HepG2 (cell line): Measurements from ENCODE around the gene LAMA5. TPM values are rescaled to one million over a fixed set of nuclear protein-coding genes. Genes with fewer than 3 reads are reported as not detected.

Experiments
- CBFB ChIP-seq: sonication (generic); formaldehyde crosslinking; IDR thresholded peaks from 2 replicates; pipeline ENCODE4 v1.4.0; 2020; ENCODE audit warnings: missing genetic modification reagents
- CBX5 ChIP-seq: sonication (generic); formaldehyde crosslinking; IDR thresholded peaks from 2 replicates; pipeline ENCODE4 v1.4.0; 2020; ENCODE audit warnings: missing genetic modification reagents, borderline replicate concordance
- EZH2 ChIP-seq: conservative IDR thresholded peaks from 2 replicates; pipeline ENCODE4 v1.6.1; 2012; ENCODE audit warnings: mild to moderate bottlenecking, low read depth, low read length, moderate library complexity
- FOXK1 ChIP-seq: sonication (generic); formaldehyde crosslinking; IDR thresholded peaks from 2 replicates; pipeline ENCODE4 v1.4.0; 2020; ENCODE audit warnings: low read depth, missing genetic modification reagents, borderline replicate concordance
- GZF1 ChIP-seq: sonication (generic); formaldehyde crosslinking; IDR thresholded peaks from 2 replicates; pipeline ENCODE4 v1.5.1; 2020; ENCODE audit warnings: mild to moderate bottlenecking, missing genetic modification reagents
- HDAC2 ChIP-seq: sonication (generic); formaldehyde crosslinking; IDR thresholded peaks from 2 replicates; pipeline ENCODE4 v1.4.0; 2020; ENCODE audit warnings: missing genetic modification reagents
- ISL2 ChIP-seq: sonication (generic); formaldehyde crosslinking; IDR thresholded peaks from 2 replicates; pipeline ENCODE4 v1.5.0; 2020; ENCODE audit warnings: missing genetic modification reagents
- KLF13 ChIP-seq: sonication (generic); formaldehyde crosslinking; IDR thresholded peaks from 2 replicates; pipeline ENCODE4 v1.4.0; 2020; ENCODE audit warnings: mild to moderate bottlenecking, missing genetic modification reagents
- MIER3 ChIP-seq: IDR thresholded peaks from 2 replicates; pipeline ENCODE4 v1.6.1; 2016; ENCODE audit warnings: missing compliant biosample characterization, borderline replicate concordance
- MXI1 ChIP-seq: IDR thresholded peaks from 3 replicates; pipeline ENCODE4 v1.6.1; 2012; ENCODE audit warnings: low read depth, low read length, inconsistent platforms, borderline replicate concordance
- NFE2L2 ChIP-seq: fragments of 150-350 bp; IDR thresholded peaks from 2 replicates; pipeline ENCODE4 v1.6.1; 2014; ENCODE audit warnings: low read length
- RARA ChIP-seq: IDR thresholded peaks from 2 replicates; pipeline ENCODE4 v1.6.1; 2016; ENCODE audit warnings: missing genetic modification reagents, missing compliant biosample characterization
- RCOR2 ChIP-seq: IDR thresholded peaks from 2 replicates; pipeline ENCODE4 v1.6.1; 2016; ENCODE audit warnings: missing biosample characterization, missing genetic modification reagents
- SAP130 ChIP-seq: IDR thresholded peaks from 2 replicates; pipeline ENCODE4 v1.6.1; 2016; ENCODE audit warnings: low read depth
- TCF12 ChIP-seq, 2 experiments: fragments of 450-650 bp in 1 of 2; sonication (generic) in 1 of 2; formaldehyde crosslinking in 1 of 2; IDR thresholded peaks; 2 replicates each; pipeline versions ENCODE4 v1.6.1 to v1.8.0; 2017 to 2022; ENCODE audit warnings: antibody characterized with exemption in 1 of 2, mild to moderate bottlenecking in 1 of 2, missing genetic modification reagents in 1 of 2, moderate library complexity in 1 of 2
- THYN1 ChIP-seq: sonication (generic); formaldehyde crosslinking; IDR thresholded peaks from 2 replicates; pipeline ENCODE4 v1.8.1; 2023; ENCODE audit warnings: low read depth, mild to moderate bottlenecking, moderate library complexity, missing genetic modification reagents, borderline replicate concordance
- ZBTB38 ChIP-seq: sonication (generic); formaldehyde crosslinking; IDR thresholded peaks from 2 replicates; pipeline ENCODE4 v1.5.1; 2020; ENCODE audit warnings: mild to moderate bottlenecking, missing genetic modification reagents
- ZMYM3 ChIP-seq: sonication (generic); formaldehyde crosslinking; IDR thresholded peaks from 2 replicates; pipeline ENCODE4 v1.5.1; 2020; ENCODE audit warnings: mild to moderate bottlenecking, missing genetic modification reagents
- ZNF337 ChIP-seq: sonication (generic); formaldehyde crosslinking; IDR thresholded peaks from 2 replicates; pipeline ENCODE4 v1.5.1; 2020; ENCODE audit warnings: missing genetic modification reagents, low read depth, mild to moderate bottlenecking, borderline replicate concordance
- ZNF34 ChIP-seq: sonication (generic); formaldehyde crosslinking; IDR thresholded peaks from 2 replicates; pipeline ENCODE4 v1.4.0; 2020; ENCODE audit warnings: mild to moderate bottlenecking, missing genetic modification reagents, borderline replicate concordance
- ZNF644 ChIP-seq: IDR thresholded peaks from 2 replicates; pipeline ENCODE4 v1.6.1; 2016; ENCODE audit warnings: low read depth
- ZNF713 ChIP-seq: sonication (generic); formaldehyde crosslinking; IDR thresholded peaks from 2 replicates; pipeline ENCODE4 v1.4.0; 2020; ENCODE audit warnings: mild to moderate bottlenecking, missing genetic modification reagents
- ZNF761 ChIP-seq: sonication (generic); formaldehyde crosslinking; conservative IDR thresholded peaks from 2 replicates; pipeline ENCODE4 v1.4.0; 2020; ENCODE audit warnings: mild to moderate bottlenecking, missing genetic modification reagents
- ZNF800 ChIP-seq: sonication (generic); formaldehyde crosslinking; IDR thresholded peaks from 2 replicates; pipeline ENCODE4 v1.4.0; 2020; ENCODE audit warnings: missing genetic modification reagents
- polyA plus RNA-seq, 8 experiments: library from polyadenylated mRNA; depleted of rRNA in 3 of 8; stranded (reverse) in 7 of 8; unstranded in 1 of 8; fragments of >200 nt; fragmentation: Illumina TruSeq in 4 of 8; extraction: Trizol in 4 of 8; gene quantifications; 2 replicates each; pipeline versions ENCODE4 v1.2.1 to v1.2.3, GENCODE V29; 2011 to 2016; ENCODE audit warnings: low read depth in 4 of 8, missing spikeins in 1 of 8, mixed read lengths in 1 of 8; ENCODE audit not compliant: insufficient read depth in 1 of 8
- total RNA-seq, 5 experiments: library from RNA; depleted of rRNA; stranded (reverse); fragments of >200 nt; fragmentation: Illumina TruSeq; extraction: Trizol; gene quantifications; 2 replicates each; pipeline ENCODE4 v1.2.3, GENCODE V29; 2016; ENCODE audit warnings: low read depth in 1 of 5
- TF ChIP-seq, protein P1 (sequence below): sonication (generic); formaldehyde crosslinking; IDR thresholded peaks from 2 replicates; pipeline ENCODE4 v1.4.0; 2020; ENCODE audit warnings: missing genetic modification reagents
- TF ChIP-seq, protein P2 (sequence below): IDR thresholded peaks from 2 replicates; pipeline ENCODE4 v1.6.1; 2016; ENCODE audit warnings: missing compliant biosample characterization, missing genetic modification reagents, borderline replicate concordance

LAMA5 gene
- total and polyA plus RNA-seq, 2 of the 13 experiments (the other 11 are each of a cell fraction or from before 2014, with no cell fraction given) = 21.0 to 44.7 TPM

- TF ChIP-seq KLF13 (CRISPR knock-in tag) (no peak), MIER3 (CRISPR knock-in tag) (no peak), RCOR2 (CRISPR knock-in tag) (no peak; the same call in none of the 2 replicates), EZH2 (no peak), MXI1 (no peak), HDAC2 (CRISPR knock-in tag) (peak; percentile 29), ZNF337 (CRISPR knock-in tag) (no peak), ZBTB38 (no peak), THYN1 (CRISPR knock-in tag) (no peak), TCF12 (IDR thresholded peaks at IDR 0.05) (no peak), TCF12 (CRISPR knock-in tag; IDR thresholded peaks at IDR 0.05) (no peak), SAP130 (peak; percentile 66), ZNF761 (CRISPR knock-in tag) (no peak; the same call in 1 of the 2 replicates), ZNF800 (no peak), ZNF713 (CRISPR knock-in tag) (no peak; the same call in 1 of the 2 replicates), RARA (CRISPR knock-in tag) (no peak), CBFB (CRISPR knock-in tag) (no peak; the same call in 1 of the 2 replicates), CBX5 (peak; percentile 23; the same call in 1 of the 2 replicates), ISL2 (CRISPR knock-in tag) (peak; percentile 50), FOXK1 (CRISPR knock-in tag) (no peak), GZF1 (CRISPR knock-in tag) (no peak), NFE2L2 (no peak), ZMYM3 (CRISPR knock-in tag) (no peak; the same call in 1 of the 2 replicates), ZNF644 (no peak; the same call in 1 of the 2 replicates), ZNF34 (CRISPR knock-in tag) (no peak; the same call in 1 of the 2 replicates)
- TF ChIP-seq, protein P1, sequence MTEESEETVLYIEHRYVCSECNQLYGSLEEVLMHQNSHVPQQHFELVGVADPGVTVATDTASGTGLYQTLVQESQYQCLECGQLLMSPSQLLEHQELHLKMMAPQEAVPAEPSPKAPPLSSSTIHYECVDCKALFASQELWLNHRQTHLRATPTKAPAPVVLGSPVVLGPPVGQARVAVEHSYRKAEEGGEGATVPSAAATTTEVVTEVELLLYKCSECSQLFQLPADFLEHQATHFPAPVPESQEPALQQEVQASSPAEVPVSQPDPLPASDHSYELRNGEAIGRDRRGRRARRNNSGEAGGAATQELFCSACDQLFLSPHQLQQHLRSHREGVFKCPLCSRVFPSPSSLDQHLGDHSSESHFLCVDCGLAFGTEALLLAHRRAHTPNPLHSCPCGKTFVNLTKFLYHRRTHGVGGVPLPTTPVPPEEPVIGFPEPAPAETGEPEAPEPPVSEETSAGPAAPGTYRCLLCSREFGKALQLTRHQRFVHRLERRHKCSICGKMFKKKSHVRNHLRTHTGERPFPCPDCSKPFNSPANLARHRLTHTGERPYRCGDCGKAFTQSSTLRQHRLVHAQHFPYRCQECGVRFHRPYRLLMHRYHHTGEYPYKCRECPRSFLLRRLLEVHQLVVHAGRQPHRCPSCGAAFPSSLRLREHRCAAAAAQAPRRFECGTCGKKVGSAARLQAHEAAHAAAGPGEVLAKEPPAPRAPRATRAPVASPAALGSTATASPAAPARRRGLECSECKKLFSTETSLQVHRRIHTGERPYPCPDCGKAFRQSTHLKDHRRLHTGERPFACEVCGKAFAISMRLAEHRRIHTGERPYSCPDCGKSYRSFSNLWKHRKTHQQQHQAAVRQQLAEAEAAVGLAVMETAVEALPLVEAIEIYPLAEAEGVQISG (CRISPR knock-in tag) = peak; percentile 72
- TF ChIP-seq, protein P2, sequence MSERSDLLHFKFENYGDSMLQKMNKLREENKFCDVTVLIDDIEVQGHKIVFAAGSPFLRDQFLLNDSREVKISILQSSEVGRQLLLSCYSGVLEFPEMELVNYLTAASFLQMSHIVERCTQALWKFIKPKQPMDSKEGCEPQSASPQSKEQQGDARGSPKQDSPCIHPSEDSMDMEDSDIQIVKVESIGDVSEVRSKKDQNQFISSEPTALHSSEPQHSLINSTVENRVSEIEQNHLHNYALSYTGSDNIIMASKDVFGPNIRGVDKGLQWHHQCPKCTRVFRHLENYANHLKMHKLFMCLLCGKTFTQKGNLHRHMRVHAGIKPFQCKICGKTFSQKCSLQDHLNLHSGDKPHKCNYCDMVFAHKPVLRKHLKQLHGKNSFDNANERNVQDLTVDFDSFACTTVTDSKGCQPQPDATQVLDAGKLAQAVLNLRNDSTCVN = peak; percentile 79; the same call in 1 of the 2 replicates
These were observed 2.1 kb upstream of the LAMA5 start (continued) for GRCh38 chr20:62368976-62369814.
